HEK293 (cell line): ENCODE measurements around the gene APOBEC3A.

ENCODE experiments used
- CTCF ChIA-PET: fragments of 350-600 bp; formaldehyde crosslinking; extraction: SDS; loops from one replicate; lab custom pipeline; 2021; ENCODE audit warnings: antibody characterized with exemption; lab: Yijun Ruan, JAX
- POLR2A ChIA-PET: fragments of 300-600 bp; formaldehyde crosslinking; extraction: SDS; loops from one replicate; lab custom pipeline; 2020; ENCODE audit warnings: antibody characterized with exemption, inconsistent platforms; lab: Yijun Ruan, JAX
- H3K27ac ChIP-seq: fragments of 200-500 bp; sonication (Bioruptor generic); 2 replicates; pipeline ENCODE4 v1.5.1; 2014; ENCODE audit warnings: low read depth, low read length, control low read depth, inconsistent platforms; ENCODE audit errors: extremely low read depth
- H3K36me3 ChIP-seq, 2 experiments: fragments of 200-500 bp in 1 of 2; sonication (Bioruptor generic) in 1 of 2; 1 replicate in 1 of 2; 2 replicates in 1 of 2; pipeline ENCODE4 v1.5.1; 2014 to 2017; ENCODE audit warnings: inconsistent platforms in 2 of 2, low read length in 2 of 2; ENCODE audit not compliant: control insufficient read depth in 2 of 2, insufficient read depth in 1 of 2
- H3K4me1 ChIP-seq: fragments of 200-500 bp; sonication (Bioruptor generic); 2 replicates; pipeline ENCODE4 v1.5.1; 2014; ENCODE audit warnings: mild to moderate bottlenecking, low read length, inconsistent platforms; ENCODE audit not compliant: control insufficient read depth, insufficient read depth
- H3K4me3 ChIP-seq: 2 replicates; pipeline ENCODE4 v1.5.1; 2011; ENCODE audit warnings: low read depth, mild to moderate bottlenecking, control low read depth, low read length, moderate library complexity
- H3K9me3 ChIP-seq: fragments of 200-500 bp; sonication (Bioruptor generic); 2 replicates; pipeline ENCODE4 v1.5.1; 2014; ENCODE audit warnings: low read depth, low read length, inconsistent platforms; ENCODE audit not compliant: control insufficient read depth, insufficient read depth
- BCL6B ChIP-seq: fragments of 450-650 bp; formaldehyde crosslinking; IDR thresholded peaks from 2 replicates; pipeline ENCODE4 v1.5.1; 2017; ENCODE audit warnings: missing biosample characterization, missing genetic modification characterization
- GLIS1 ChIP-seq: fragments of 450-650 bp; formaldehyde crosslinking; IDR thresholded peaks from 2 replicates; pipeline ENCODE4 v1.5.1; 2016; ENCODE audit warnings: missing biosample characterization, missing genetic modification characterization
- KLF9 ChIP-seq: fragments of 450-650 bp; formaldehyde crosslinking; IDR thresholded peaks from 2 replicates; pipeline ENCODE4 v1.5.1; 2016; ENCODE audit warnings: missing biosample characterization, missing genetic modification characterization, low read depth
- WT1 ChIP-seq: fragments of 450-650 bp; formaldehyde crosslinking; IDR thresholded peaks from 2 replicates; pipeline ENCODE4 v1.5.1; 2016; ENCODE audit warnings: missing biosample characterization, missing genetic modification characterization
- ZFP3 ChIP-seq: fragments of 450-650 bp; formaldehyde crosslinking; IDR thresholded peaks from 2 replicates; pipeline ENCODE4 v1.5.1; 2016; ENCODE audit warnings: low read depth, missing biosample characterization, missing genetic modification characterization
- ZNF146 ChIP-seq: fragments of 450-650 bp; formaldehyde crosslinking; IDR thresholded peaks from 2 replicates; pipeline ENCODE4 v1.5.1; 2016; ENCODE audit warnings: missing biosample characterization, missing genetic modification characterization
- ZNF16 ChIP-seq: fragments of 450-650 bp; formaldehyde crosslinking; IDR thresholded peaks from 2 replicates; pipeline ENCODE4 v1.5.1; 2016; ENCODE audit warnings: low read depth, missing biosample characterization, missing genetic modification characterization
- ZNF488 ChIP-seq: fragments of 450-650 bp; formaldehyde crosslinking; IDR thresholded peaks from 2 replicates; pipeline ENCODE4 v1.5.1; 2016; ENCODE audit warnings: missing biosample characterization, missing genetic modification characterization
- ZNF561 ChIP-seq: fragments of 450-650 bp; IDR thresholded peaks from 2 replicates; pipeline ENCODE4 v1.5.1; 2018; ENCODE audit warnings: missing biosample characterization, missing genetic modification characterization, borderline replicate concordance
- ZNF571 ChIP-seq: fragments of 450-650 bp; formaldehyde crosslinking; IDR thresholded peaks from 2 replicates; pipeline ENCODE4 v1.5.0; 2017; ENCODE audit warnings: missing biosample characterization, missing genetic modification characterization
- ZNF626 ChIP-seq: fragments of 450-650 bp; sonication (Bioruptor Pico); formaldehyde crosslinking; IDR thresholded peaks from 2 replicates; pipeline ENCODE4 v1.5.1; 2018; ENCODE audit warnings: missing biosample characterization, missing genetic modification characterization, inconsistent platforms
- ZSCAN18 ChIP-seq: fragments of 450-650 bp; formaldehyde crosslinking; IDR thresholded peaks from 2 replicates; pipeline ENCODE4 v1.5.1; 2016; ENCODE audit warnings: missing biosample characterization, missing genetic modification characterization

Gene APOBEC3A

GRCh38 chr22:38947321-38948140 lies 9.9 kb upstream of the APOBEC3A start:
- POLR2A ChIA-PET, result no interaction called here
- TF ChIP-seq WT1 (tag by site-specific recombination), result no peak
- TF ChIP-seq KLF9 (tag by site-specific recombination), result 0 out of 2 replicates have a peak, but pooled peaks have one; percentile 46
- TF ChIP-seq, all 188 proteins: peak for 1
- CTCF ChIA-PET, result interaction anchor here (1.0 to 2.6 kb wide), 3 partner anchors 20 to 78 kb away, joined by 3 to 8 read pairs (median 5); no protein-coding TSS in a partner anchor
- no peaks in the 10 kb centered on the region for H3K4me1 ChIP-seq
- no peaks in the 10 kb centered on the region for H3K9me3 ChIP-seq
- no peak overlapping the region for H3K27ac ChIP-seq
- H3K36me3 ChIP-seq, result no peaks in the 10 kb centered on the region
- H3K4me3 ChIP-seq, result no peak overlapping the region

GRCh38 chr22:38948181-38948940 lies 9.0 kb upstream of the APOBEC3A start:
- ChIA-PET POLR2A (no interaction called here), CTCF (interaction anchor here (2.6 kb wide), 1 partner anchor 79 kb away, joined by 8 read pairs; no protein-coding TSS in a partner anchor)
- no peak overlapping the region for H3K27ac ChIP-seq
- TF ChIP-seq ZSCAN18 (tag by site-specific recombination), result no peak
- no peaks in the 10 kb centered on the region for H3K36me3 ChIP-seq
- H3K9me3 ChIP-seq, result no peaks in the 10 kb centered on the region
- no peaks in the 10 kb centered on the region for H3K4me1 ChIP-seq
- no peak overlapping the region for H3K4me3 ChIP-seq

GRCh38 chr22:38949889-38950405 lies 7.5 kb upstream of the APOBEC3A start:
- H3K9me3 ChIP-seq, result no peaks in the 10 kb centered on the region
- CTCF ChIA-PET, result interaction anchor here (0.6 to 2.6 kb wide), 4 partner anchors 31 to 1265 kb away, joined by 3 to 8 read pairs (median 4); no protein-coding TSS in a partner anchor
- TF ChIP-seq ZNF561 (tag by site-specific recombination) (no peak), ZNF626 (tag by site-specific recombination) (no peak), ZNF488 (tag by site-specific recombination) (no peak), BCL6B (tag by site-specific recombination) (no peak), ZNF146 (no peak), ZNF571 (no peak), ZNF16 (tag by site-specific recombination) (no peak), GLIS1 (tag by site-specific recombination) (no peak), ZFP3 (tag by site-specific recombination) (no peak)
- no peak overlapping the region for H3K4me3 ChIP-seq
- no peaks in the 10 kb centered on the region for H3K4me1 ChIP-seq
- H3K27ac ChIP-seq, result no peak overlapping the region
- no peaks in the 10 kb centered on the region for H3K36me3 ChIP-seq
- POLR2A ChIA-PET, result no interaction called here
